RPMI8226 (cell line): Measurements from ENCODE around the gene DUOXA1.

Source experiments
- DNase-seq: peaks from one replicate; pipeline ENCODE4 v3.0.0-alpha.2; 2015

Gene DUOXA1

DNA sequence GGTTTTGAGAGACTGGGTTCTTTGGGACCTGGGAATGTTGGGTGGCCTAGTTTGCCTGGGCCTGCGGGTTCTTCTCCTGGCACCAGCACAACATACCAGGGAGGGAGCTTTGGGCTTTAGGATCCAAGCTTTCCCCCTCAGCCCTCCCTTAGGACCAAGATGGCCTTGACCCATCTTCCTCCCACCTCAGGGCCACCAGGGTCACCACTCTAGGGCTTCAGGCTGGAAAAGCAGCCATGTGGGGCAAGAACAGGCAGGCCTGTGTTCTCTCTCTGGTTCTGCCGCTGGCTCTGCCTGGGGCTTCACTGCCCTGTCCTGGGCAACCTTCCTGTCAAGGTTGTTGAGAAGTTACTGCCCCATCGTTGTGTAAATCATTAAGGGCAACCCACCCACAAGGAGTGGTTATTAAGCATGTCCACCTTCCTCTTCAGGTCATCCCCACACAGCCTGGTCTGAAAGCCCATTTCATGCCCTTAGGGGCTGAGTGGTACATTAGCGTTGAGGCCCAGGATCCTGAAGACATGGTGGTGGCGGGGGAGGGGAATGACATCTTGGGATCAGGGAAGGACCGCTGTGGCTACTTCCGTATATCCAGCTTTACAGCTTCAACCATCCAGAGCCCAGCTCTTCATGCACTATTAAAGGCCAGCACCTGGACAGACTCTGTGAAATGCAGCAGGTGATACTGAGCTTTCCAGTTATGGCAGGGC is 767 bp upstream of the DUOXA1 start:
- DNase-seq: no peak

DNA sequence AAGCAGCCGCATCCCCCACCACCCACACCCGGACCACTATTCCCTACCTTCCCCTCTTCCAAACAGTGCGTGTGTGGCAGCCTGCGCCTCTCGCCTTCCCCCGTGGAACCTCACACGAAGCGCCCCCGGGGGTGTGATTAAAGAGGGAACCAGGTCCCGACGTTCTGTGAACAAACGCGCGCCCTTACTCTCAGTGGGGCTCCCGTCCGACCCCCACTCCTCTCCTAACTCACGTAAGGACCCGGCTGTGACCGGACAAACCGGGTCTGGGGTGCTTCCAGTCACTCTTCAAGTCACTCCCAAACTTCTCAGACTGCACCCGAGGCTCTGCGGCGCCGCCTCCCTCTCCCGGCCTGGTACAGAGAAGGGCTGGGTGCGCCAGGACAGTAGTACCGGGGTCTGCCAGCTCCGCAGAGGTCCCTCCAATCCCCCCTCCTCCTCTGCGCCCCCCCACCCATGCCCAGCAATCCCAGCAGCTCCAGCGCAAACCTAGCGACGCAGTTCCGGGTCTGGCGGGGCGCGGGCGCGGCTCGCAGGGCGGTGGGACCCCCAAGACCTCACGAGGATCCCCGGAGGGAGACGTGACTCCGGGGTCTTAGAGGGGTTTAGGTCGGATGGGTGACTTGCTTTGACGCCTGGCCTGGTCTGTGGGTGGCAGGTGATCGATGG is 574 bp downstream of the DUOXA1 start:
- no peak for DNase-seq

DNA sequence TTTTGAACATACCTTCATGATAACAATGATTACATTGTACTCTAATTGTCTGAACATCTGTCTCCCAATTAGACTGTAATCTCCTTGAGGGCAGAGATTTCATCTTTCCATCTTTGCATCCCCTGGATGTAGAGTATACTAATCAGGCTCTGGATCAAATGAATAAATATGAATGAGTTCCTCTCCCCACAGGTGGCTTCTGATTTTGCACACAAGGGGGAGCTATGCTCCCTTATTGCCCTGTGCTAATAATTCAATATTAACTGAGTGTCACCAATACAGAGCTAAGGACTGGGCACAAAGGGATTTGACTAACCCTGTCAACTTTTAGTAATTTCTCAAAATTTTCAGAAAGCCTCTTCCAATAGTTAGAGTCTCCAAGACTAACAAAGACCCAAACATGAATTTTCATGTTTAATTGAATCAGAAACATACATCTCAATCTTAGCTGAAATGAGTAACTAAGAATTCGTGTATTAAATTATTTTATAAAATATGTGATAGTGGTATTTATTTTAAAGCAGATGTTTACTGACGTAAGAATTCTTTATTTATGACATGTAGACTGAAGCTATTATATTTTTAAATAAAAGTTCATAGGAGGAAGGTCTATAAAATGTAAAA is 3.0 kb downstream of the DUOXA1 start:
- peak; percentile 53 for DNase-seq

DNA sequence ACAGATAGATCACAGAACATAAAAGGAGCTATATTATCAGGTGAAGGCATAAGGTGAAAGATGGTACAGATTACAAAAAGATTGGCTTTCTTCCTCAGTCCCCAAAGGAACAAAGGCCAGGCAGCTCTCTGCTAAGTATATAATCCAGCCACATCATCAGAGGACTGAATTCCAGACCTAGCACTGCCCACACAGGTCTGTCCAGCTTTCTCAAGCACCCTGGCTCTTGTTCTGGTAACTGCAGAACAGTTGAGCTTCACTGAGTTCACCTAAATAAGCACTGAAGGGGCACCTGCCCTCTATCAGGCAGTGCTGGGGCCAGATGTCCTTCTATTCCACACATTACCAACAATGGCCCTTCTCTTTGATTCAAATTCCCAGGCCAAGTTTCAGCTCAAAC is 6.3 kb downstream of the DUOXA1 start:
- no peak for DNase-seq

DNA sequence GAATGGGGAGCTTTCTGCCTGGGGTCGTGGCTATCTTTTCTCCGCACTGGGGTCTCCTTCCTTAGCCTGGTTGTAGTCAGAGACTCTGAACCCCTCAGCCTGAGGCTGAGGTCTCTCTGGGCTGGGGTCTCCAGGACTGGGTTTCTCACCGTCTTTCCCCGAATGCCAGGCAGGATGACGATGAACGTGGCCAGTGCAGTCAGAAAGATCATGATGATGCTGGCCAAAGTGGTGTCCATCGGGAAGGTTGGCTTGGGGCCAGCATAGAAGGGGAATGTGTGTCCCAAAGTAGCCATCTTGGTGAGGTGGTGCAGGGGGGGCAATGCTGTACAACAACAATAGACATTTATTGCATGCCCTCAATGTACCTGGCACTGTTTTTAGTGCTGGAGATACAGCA is 7.0 kb downstream of the DUOXA1 start:
- no peak for DNase-seq

DNA sequence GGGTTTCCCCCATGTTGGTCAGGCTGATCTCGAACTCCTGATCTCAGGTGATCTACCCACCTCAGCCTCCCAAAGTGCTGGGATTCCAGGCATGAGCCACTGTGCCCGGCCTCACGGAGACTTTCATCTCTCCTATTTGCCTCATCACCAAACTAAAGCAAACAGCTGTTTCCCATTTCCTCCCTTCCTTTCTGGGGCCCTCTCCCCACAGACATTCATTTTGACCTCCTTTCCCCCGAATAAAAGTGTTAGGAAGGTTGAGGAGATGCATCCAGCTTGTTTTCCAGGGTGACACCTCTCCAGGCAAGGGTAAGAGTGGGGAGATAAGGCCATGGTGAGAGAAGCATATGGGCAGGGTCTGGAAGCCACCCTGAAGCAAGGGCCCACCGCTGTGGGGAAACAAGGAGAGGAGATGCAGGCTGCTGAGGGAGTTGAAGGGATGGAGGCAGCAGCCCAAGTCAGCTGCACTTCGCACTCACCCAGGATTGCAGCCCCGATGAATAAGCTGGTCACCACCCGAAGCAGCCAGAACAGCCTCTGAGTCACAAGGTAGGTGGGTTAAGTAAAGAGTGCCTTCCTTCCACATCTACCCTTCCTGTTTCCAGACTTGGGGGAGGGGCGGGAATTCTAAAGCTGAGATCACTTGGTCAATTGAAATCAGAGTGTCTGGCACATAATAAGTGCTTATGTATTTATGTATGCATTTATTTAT is 7.8 kb downstream of the DUOXA1 start:
- no peak for DNase-seq

DNA sequence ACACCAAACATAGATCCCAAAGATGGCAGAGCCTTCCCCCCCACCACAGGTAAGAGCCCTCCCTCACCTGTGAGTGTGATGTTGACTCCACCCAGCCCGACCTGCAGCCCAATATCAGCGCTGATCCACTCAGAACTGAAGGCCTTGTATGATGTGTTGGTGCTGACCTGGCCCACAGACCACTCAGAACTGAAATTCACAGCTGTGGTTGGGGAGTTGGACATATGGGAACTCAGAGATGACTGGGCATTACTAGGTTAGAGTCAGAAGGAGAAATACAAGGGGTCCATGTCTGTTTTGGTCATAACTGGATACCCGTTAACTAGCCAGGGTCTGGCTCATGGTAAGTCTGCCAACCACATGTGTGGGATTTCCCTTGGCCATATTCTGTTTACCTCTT is 8.7 kb downstream of the DUOXA1 start:
- DNase-seq: no peak

DNA sequence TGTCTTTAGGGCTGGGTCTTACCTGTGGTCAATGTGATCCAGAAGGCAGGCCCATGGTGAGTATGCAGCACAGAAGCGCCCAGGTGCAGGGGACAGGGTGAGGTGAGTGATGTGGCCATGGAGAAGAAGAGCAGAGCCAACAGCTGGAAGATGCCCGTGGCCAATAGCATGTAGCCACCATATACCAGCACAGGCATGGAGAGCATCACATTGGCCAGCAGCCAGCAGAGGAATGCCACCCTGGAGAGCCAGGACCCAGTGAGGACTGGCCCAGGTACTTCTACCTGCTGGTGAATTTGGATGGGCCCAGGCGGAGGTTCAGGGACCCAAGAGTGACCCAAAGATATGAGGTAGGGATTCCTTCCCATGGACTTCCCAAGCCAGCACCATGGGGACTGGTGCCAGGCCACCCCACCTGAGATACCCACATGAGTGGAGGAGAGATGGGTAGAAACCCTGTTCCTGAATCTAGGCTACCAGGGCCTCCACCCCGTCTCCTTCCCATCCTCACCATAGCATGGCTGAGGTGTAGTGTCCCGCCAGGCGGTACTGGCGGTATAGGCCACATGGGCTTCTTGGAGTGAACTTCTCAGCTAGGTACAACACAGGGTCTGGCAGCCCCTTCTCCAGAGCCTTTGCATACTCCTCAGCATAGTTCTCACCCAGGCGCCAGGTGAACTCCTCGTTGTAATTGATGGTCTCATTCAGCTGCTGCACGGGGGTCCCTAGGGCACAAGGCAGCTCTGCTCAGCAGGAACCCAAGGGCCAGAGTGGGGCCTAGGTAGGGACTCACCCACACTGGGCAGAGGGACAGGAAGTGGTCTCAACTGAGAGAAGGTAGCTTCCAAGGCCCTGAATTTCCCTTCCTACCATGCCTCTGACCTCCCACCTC is 9.4 kb downstream of the DUOXA1 start:
- DNase-seq: no peak

DNA sequence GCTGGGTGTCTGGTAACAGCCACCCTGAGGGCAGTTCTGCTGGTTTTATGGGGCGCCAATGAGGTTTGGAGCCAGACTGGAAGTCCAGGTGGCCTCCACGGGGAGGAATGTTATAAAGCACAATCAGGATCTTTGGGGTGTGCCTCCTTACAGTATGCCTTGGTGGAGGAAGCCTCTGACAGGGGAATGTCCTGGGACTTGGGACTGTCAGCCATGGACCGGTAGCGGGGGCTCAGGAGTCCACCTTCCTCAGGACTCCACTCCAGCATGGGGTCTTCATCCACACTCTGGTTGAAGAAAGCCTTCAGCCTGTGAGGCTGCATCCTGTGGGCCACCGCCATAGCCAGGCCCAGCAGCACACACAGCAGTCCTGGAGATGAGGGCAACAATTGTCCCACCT is 10.7 kb downstream of the DUOXA1 start:
- DNase-seq: no peak

DNA sequence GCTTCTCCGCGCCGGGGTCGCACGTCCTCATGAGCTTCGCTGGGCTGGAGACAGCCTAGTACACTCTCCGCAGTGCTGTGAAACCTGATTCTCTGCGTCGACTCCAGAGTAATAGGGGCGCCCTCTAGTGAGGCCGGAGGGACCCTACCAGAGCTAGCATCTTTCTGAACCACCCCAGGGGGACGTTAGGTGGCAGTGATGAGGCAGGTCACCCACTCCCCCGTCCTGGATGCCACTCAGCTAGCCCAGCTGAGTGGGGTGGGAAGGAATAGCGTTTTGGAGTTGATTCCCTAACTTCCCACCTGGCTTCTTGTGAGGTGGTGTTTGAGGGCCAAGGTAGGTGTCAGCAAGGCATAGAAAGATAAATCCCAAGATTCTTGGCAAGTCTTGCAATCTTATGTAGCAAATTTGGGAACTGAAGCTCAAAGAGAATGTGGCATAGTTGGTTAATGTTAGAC is 11.5 kb downstream of the DUOXA1 start:
- peak; percentile 80 for DNase-seq

DNA sequence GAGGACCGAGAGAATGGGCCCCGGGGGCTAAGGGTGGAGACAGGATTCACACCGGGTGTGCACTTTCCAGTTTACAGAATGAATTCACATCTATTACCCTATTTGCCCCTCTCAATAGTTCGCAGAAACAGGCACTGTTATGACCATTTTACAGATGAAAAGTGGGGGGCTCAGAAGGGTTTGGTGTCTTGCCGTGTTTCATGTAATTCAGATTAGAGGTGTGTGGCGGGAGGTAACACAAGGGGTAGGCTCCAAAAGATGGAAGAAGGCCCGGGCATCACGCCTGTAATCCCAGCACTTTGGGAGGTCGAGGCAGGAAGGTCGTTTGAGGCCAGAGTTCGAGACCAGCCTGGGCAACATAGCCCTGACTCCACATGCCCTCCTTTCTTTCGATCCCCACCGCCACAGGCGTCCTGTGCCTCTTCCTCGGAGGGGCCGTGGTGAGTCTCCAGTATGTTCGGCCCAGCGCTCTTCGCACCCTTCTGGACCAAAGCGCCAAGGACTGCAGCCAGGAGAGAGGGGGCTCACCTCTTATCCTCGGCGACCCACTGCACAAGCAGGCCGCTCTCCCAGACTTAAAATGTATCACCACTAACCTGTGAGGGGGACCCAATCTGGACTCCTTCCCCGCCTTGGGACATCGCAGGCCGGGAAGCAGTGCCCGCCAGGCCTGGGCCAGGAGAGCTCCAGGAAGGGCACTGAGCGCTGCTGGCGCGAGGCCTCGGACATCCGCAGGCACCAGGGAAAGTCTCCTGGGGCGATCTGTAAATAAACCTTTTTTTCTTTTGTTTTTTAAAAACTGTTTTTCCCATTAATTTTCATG is 12.2 kb downstream of the DUOXA1 start:
- no peak for DNase-seq

DNA sequence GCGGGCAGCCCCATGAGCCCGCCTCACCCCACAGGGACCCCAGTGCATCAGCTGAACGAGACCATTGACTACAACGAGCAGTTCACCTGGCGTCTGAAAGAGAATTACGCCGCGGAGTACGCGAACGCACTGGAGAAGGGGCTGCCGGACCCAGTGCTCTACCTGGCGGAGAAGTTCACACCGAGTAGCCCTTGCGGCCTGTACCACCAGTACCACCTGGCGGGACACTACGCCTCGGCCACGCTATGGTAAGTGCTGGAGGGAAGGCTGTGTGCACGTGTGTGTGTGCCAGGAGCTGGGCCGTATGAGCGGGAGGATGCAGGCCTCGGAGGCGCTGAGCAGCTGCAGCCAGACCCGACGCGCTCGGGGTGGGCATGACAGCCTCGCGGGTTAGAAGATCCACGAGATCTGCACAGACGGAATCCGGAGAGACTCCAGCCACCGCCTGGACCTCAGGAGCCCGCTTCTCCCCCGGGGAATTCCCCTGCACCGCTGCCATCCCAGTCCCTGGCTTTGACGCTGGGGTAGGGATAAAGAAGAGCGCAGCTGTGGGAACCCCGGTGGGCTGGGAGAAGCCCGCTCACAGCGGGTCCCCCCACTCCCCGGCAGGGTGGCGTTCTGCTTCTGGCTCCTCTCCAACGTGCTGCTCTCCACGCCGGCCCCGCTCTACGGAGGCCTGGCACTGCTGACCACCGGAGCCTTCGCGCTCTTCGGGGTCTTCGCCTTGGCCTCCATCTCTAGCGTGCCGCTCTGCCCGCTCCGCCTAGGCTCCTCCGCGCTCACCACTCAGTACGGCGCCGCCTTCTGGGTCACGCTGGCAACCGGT is 13.0 kb downstream of the DUOXA1 start:
- DNase-seq: no peak

DNA sequence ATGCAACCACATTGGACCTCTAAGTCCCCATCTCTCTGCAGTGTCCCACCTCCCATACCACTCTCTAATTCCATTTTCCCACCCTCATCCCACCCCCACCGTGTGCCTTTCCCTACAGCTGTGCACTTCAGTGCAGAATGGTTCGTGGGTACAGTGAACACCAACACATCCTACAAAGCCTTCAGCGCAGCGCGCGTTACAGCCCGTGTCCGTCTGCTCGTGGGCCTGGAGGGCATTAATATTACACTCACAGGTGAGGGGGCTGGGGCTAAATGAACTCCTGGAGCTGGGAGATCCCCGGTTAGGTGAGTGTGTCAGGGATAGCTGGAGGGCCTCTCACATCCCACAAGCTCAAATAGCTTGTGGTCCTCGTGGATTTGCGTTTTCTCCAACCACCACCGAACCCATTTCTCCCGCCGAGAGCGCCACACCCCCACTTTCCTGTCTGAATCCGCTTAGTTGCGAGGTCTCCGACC is 13.6 kb downstream of the DUOXA1 start:
- no peak for DNase-seq

DNA sequence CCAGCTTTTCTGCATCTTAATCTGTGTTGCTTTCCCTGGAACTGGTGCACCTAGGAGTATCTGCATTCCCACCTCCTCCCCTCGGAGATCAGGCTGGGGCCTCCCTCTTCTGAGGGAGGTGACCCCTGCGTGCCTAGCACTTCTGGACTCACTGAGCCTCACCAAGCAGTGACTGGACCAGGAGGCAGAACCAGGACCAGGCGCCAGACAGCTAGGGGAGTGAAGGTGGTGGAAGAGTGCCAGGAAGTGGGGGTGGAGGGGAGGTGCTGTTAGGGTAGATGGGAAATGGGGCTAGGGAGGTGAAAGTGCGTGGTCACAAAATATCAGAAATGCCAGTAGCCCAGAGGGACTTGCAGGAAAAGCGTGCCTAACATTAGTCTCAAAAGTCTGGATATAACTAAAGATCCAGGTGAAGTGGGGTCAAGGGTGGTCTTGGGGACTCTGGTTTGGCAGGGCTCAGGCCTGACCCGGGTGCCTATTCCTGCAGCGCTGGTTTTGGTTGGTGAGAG is 14.3 kb downstream of the DUOXA1 start:
- DNase-seq: no peak

DNA sequence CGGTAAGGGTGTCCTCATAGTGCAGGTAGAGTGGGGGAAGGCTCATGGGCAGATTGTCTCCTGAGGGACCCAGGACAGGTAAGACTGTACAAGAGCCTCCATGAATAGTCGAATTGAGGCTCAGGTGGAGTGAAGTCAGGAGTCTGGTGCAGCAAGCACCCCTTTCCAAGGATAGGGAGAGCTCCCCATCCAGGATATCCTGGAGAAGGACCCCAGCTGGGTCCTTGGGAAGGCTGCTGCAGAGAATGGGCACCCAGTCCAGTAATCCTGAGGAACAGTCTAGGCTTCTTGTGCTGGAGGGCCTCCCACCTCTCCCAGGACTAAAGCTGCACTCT is 15.0 kb downstream of the DUOXA1 start:
- DNase-seq: no peak

DNA sequence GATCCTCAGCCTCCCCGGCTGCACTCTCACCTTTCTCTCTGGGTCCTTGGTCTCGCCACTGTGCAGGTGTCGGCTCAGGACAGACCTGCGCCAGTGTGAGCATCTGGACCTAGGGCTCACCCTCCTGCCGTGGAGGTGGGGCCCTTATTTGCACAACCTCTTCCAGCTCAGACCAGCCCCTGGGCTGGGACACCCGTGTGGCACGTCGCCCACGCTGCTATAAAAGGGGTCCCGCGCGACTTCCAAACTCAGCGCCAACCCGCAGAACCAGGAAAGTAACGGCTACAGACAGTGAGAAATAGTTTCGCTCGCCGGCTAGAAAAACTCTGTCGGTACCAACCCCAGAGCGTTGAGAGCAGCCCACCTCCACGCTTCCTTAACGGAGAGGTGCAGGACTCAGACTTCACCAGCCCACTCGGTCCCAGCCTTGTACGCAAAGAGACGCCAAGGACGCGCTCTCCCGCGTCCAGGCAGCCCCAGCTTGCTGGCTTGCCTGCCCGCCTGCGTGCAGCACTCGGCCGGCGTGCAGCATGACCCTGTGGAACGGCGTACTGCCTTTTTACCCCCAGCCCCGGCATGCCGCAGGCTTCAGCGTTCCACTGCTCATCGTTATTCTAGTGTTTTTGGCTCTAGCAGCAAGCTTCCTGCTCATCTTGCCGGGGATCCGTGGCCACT is 15.5 kb downstream of the DUOXA1 start, which contains the start of the genes DUOX2 and DUOXA2:
Gene DUOX2 (minus strand): TSS at position 97 of the 675 bp plus-strand sequence. CDS start 761 bp downstream, outside the sequence.
Gene DUOXA2 (plus strand): TSS at position 251 of the 675 bp plus-strand sequence. CDS start 280 bp downstream, at position 531.
- DNase-seq: no peak

DNA sequence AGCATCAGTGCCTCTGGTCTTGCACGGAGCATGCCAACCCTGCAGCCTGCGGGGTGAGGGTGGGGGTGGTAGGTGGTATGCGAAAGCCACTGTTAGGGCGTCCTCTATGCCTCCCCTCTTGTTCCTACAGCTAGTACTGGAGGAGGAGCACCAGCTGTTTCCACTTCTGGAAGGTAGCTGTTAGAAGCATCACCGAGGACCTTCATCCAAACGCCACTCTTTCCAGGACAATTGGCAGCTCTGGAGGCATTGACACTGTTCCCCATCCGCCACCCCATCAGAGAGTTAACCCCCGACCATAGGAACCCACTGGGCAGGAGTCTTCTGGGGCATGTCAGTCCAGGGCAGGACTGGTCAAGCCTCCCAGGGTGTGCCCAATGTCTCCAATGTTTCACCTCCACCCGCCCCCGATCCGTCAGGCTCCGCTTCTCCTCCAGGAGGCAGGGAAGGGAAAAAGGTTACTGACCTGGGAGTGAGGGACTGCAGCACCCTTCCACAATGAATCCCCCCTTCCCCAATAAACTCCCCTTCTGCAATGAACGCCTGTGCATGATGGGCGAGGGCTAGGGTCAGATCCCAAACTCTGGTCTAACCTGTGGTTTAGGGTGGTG is 16.2 kb downstream of the DUOXA1 start:
- no peak for DNase-seq

DNA sequence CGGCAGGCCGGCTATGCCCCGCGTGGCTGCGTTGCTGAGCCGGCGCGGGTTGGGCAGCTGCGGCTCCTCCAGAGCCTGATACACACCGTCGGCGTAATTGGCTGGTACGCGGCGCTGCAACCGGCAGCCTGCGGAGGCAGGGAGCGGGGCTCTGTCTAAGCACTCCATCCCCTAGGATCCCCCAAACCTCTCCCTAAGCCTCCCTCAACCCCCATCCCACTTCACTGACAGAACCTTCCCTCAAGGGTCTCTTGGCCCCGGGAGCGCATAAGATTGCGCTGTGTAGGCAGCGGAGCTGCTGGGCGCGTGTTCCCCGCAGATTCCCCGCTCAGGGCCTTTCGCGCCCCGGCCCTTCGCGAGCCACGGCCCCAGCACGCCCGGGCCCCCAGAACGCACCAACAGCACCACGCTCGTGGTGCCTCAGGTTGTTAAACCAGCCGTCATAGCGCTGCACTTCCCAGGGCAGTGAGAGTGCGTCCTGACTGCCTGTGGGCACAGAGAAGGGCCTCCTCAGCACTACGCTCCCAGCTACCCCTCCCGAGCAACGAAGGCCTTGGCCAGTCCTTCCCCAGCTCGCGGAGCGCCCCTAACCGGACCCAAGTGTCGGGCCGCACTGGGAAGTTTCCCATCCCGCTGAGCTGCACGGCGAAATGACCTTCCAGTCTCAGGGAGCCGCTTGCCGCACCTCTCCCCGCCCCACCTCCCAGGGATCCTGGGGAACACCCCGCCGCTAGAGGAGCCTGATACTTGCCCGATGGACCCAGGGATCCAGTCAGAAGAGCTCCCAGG is 16.9 kb downstream of the DUOXA1 start:
- DNase-seq: no peak
